HEK293 (cell line): ENCODE measurements around the gene COL18A1.
A peak's percentile ranks its signal among the peaks of the same experiment; 100 is the strongest.
"Not testable (repeated sequence)": the region's sequence is repeated elsewhere in the genome, so short reads cannot be mapped to it uniquely, and the experiment has no call there.

Source experiments
- CTCF ChIA-PET: fragments of 350-600 bp; formaldehyde crosslinking; extraction: SDS; loops from one replicate; lab custom pipeline; 2021; ENCODE audit warnings: antibody characterized with exemption; lab: Yijun Ruan, JAX
- POLR2A ChIA-PET: fragments of 300-600 bp; formaldehyde crosslinking; extraction: SDS; loops from one replicate; lab custom pipeline; 2020; ENCODE audit warnings: antibody characterized with exemption, inconsistent platforms; lab: Yijun Ruan, JAX
- H3K27ac ChIP-seq: fragments of 200-500 bp; sonication (Bioruptor generic); 2 replicates; pipeline ENCODE4 v1.5.1; 2014; ENCODE audit warnings: low read depth, low read length, control low read depth, inconsistent platforms; ENCODE audit errors: extremely low read depth
- H3K36me3 ChIP-seq, 2 experiments: fragments of 200-500 bp in 1 of 2; sonication (Bioruptor generic) in 1 of 2; 1 replicate in 1 of 2; 2 replicates in 1 of 2; pipeline ENCODE4 v1.5.1; 2014 to 2017; ENCODE audit warnings: inconsistent platforms in 2 of 2, low read length in 2 of 2; ENCODE audit not compliant: control insufficient read depth in 2 of 2, insufficient read depth in 1 of 2
- H3K4me1 ChIP-seq: fragments of 200-500 bp; sonication (Bioruptor generic); 2 replicates; pipeline ENCODE4 v1.5.1; 2014; ENCODE audit warnings: mild to moderate bottlenecking, low read length, inconsistent platforms; ENCODE audit not compliant: control insufficient read depth, insufficient read depth
- H3K4me3 ChIP-seq: 2 replicates; pipeline ENCODE4 v1.5.1; 2011; ENCODE audit warnings: low read depth, mild to moderate bottlenecking, control low read depth, low read length, moderate library complexity
- H3K9me3 ChIP-seq: fragments of 200-500 bp; sonication (Bioruptor generic); 2 replicates; pipeline ENCODE4 v1.5.1; 2014; ENCODE audit warnings: low read depth, low read length, inconsistent platforms; ENCODE audit not compliant: control insufficient read depth, insufficient read depth
- GLIS1 ChIP-seq: fragments of 450-650 bp; formaldehyde crosslinking; IDR thresholded peaks from 2 replicates; pipeline ENCODE4 v1.5.1; 2016; ENCODE audit warnings: missing biosample characterization, missing genetic modification characterization
- GLIS2 ChIP-seq: fragments of 450-650 bp; formaldehyde crosslinking; IDR thresholded peaks from 2 replicates; pipeline ENCODE4 v1.5.1; 2016; ENCODE audit warnings: missing biosample characterization, missing genetic modification characterization
- KLF8 ChIP-seq: fragments of 450-650 bp; formaldehyde crosslinking; IDR thresholded peaks from 2 replicates; pipeline ENCODE4 v1.5.1; 2016; ENCODE audit warnings: missing biosample characterization, missing genetic modification characterization
- KLF9 ChIP-seq: fragments of 450-650 bp; formaldehyde crosslinking; IDR thresholded peaks from 2 replicates; pipeline ENCODE4 v1.5.1; 2016; ENCODE audit warnings: missing biosample characterization, missing genetic modification characterization, low read depth
- SP2 ChIP-seq: fragments of 450-650 bp; formaldehyde crosslinking; IDR thresholded peaks from 2 replicates; pipeline ENCODE4 v1.5.1; 2016; ENCODE audit warnings: missing biosample characterization, missing genetic modification characterization
- SP7 ChIP-seq: fragments of 450-650 bp; formaldehyde crosslinking; IDR thresholded peaks from 2 replicates; pipeline ENCODE4 v1.5.1; 2016; ENCODE audit warnings: missing biosample characterization, missing genetic modification characterization
- ZFP3 ChIP-seq: fragments of 450-650 bp; formaldehyde crosslinking; IDR thresholded peaks from 2 replicates; pipeline ENCODE4 v1.5.1; 2016; ENCODE audit warnings: low read depth, missing biosample characterization, missing genetic modification characterization
- ZIC2 ChIP-seq: fragments of 450-650 bp; formaldehyde crosslinking; IDR thresholded peaks from 2 replicates; pipeline ENCODE4 v1.5.1; 2016; ENCODE audit warnings: missing biosample characterization, missing genetic modification characterization
- ZNF140 ChIP-seq: fragments of 450-650 bp; formaldehyde crosslinking; IDR thresholded peaks from 2 replicates; pipeline ENCODE4 v1.5.1; 2016; ENCODE audit warnings: missing biosample characterization, missing genetic modification characterization
- ZNF274 ChIP-seq, 2 experiments: fragments of 200-500 bp in 1 of 2; fragments of 450-650 bp in 1 of 2; sonication (Bioruptor generic) in 1 of 2; formaldehyde crosslinking in 1 of 2; IDR thresholded peaks; 2 replicates each; pipeline versions ENCODE4 v1.5.1 to v1.6.1; 2014 to 2016; ENCODE audit warnings: borderline replicate concordance in 1 of 2, inconsistent platforms in 1 of 2, low read length in 1 of 2, missing biosample characterization in 1 of 2, missing genetic modification characterization in 1 of 2
- ZNF350 ChIP-seq: fragments of 450-650 bp; formaldehyde crosslinking; IDR thresholded peaks from 2 replicates; pipeline ENCODE4 v1.5.0; 2017; ENCODE audit warnings: missing biosample characterization, mild to moderate bottlenecking, missing genetic modification characterization
- ZNF521 ChIP-seq: fragments of 450-650 bp; formaldehyde crosslinking; IDR thresholded peaks from 2 replicates; pipeline ENCODE4 v1.5.1; 2017; ENCODE audit warnings: missing biosample characterization, mild to moderate bottlenecking, missing genetic modification characterization
- TF ChIP-seq, protein P1 (sequence below): fragments of 450-650 bp; formaldehyde crosslinking; IDR thresholded peaks from 2 replicates; pipeline ENCODE4 v1.5.1; 2017; ENCODE audit warnings: missing biosample characterization, missing genetic modification characterization
- TF ChIP-seq, protein P2 (sequence below): fragments of 450-650 bp; formaldehyde crosslinking; IDR thresholded peaks from 2 replicates; pipeline ENCODE4 v1.5.1; 2017; ENCODE audit warnings: missing biosample characterization, missing genetic modification characterization
- TF ChIP-seq, protein P3 (sequence below): fragments of 450-650 bp; formaldehyde crosslinking; IDR thresholded peaks from 2 replicates; pipeline ENCODE4 v1.5.1; 2016; ENCODE audit warnings: missing biosample characterization, missing genetic modification characterization, borderline replicate concordance
- TF ChIP-seq, protein P4 (sequence below): fragments of 450-650 bp; formaldehyde crosslinking; IDR thresholded peaks from 2 replicates; pipeline ENCODE4 v1.5.1; 2016; ENCODE audit warnings: missing biosample characterization, missing genetic modification characterization
- TF ChIP-seq, protein P5 (sequence below): fragments of 450-650 bp; formaldehyde crosslinking; conservative IDR thresholded peaks from 2 replicates; pipeline ENCODE4 v1.5.1; 2016; ENCODE audit warnings: low read depth, missing biosample characterization, missing genetic modification characterization

Gene COL18A1

DNA sequence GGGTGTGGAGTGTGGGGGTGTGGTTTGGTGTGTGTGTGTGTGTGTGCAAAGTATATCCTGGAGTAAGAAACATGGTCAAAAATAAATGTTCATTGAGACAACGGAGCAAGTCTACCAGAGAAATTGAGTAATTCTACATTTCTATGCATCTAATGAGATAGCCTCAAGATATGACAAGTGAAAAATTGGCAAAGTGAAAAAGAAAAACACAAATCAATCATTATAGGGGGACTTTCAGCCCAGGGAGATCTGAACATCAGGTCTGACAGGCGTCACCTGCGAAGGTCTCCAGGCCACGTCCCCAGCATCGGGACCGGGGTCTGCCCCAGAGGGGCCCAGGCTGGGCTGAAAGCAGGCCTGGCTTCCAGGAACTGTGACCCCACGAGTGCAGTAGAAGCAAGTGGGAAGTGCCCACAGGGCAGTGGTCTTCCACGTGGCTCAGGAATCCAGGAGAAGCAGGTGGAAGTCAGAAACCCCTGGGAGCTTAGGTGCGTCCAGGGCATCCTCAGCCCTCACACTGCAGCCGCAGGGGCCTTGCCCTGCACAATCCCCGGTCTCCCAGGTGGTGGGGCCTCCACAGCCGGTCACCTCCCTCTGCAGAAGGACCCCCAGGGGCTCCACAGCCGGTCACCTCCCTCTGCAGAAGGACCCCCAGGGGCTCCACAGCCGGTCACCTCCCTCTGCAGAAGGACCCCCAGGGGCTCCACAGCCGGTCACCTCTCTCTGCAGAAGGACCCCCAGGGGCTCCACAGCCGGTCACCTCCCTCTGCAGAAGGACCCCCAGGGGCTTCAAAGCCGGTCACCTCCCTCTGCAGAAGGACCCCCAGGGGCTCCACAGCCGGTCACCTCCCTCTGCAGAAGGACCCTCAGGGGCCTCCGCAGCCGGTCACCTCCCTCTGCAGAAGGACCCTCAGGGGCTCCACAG is 96.4 kb downstream of the COL18A1 start:
- TF ChIP-seq KLF9 (tag by site-specific recombination) (peak; percentile 50; the same call in 1 of the 2 replicates), GLIS2 (tag by site-specific recombination) (0 out of 2 replicates have a peak, but pooled peaks have one; percentile 31), GLIS1 (peak; percentile 85), ZIC2 (tag by site-specific recombination) (peak; percentile 19; the same call in 1 of the 2 replicates), SP2 (tag by site-specific recombination) (peak; percentile 6; the same call in 1 of the 2 replicates), KLF8 (tag by site-specific recombination) (peak; percentile 43; the same call in 1 of the 2 replicates)
- TF ChIP-seq, protein P1, sequence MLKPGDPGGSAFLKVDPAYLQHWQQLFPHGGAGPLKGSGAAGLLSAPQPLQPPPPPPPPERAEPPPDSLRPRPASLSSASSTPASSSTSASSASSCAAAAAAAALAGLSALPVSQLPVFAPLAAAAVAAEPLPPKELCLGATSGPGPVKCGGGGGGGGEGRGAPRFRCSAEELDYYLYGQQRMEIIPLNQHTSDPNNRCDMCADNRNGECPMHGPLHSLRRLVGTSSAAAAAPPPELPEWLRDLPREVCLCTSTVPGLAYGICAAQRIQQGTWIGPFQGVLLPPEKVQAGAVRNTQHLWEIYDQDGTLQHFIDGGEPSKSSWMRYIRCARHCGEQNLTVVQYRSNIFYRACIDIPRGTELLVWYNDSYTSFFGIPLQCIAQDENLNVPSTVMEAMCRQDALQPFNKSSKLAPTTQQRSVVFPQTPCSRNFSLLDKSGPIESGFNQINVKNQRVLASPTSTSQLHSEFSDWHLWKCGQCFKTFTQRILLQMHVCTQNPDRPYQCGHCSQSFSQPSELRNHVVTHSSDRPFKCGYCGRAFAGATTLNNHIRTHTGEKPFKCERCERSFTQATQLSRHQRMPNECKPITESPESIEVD (tag by site-specific recombination) = peak; percentile 55; the same call in 1 of the 2 replicates
- TF ChIP-seq, protein P2, sequence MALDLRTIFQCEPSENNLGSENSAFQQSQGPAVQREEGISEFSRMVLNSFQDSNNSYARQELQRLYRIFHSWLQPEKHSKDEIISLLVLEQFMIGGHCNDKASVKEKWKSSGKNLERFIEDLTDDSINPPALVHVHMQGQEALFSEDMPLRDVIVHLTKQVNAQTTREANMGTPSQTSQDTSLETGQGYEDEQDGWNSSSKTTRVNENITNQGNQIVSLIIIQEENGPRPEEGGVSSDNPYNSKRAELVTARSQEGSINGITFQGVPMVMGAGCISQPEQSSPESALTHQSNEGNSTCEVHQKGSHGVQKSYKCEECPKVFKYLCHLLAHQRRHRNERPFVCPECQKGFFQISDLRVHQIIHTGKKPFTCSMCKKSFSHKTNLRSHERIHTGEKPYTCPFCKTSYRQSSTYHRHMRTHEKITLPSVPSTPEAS (tag by site-specific recombination) = 0 out of 2 replicates have a peak, but pooled peaks have one; percentile 26
- TF ChIP-seq, protein P3, sequence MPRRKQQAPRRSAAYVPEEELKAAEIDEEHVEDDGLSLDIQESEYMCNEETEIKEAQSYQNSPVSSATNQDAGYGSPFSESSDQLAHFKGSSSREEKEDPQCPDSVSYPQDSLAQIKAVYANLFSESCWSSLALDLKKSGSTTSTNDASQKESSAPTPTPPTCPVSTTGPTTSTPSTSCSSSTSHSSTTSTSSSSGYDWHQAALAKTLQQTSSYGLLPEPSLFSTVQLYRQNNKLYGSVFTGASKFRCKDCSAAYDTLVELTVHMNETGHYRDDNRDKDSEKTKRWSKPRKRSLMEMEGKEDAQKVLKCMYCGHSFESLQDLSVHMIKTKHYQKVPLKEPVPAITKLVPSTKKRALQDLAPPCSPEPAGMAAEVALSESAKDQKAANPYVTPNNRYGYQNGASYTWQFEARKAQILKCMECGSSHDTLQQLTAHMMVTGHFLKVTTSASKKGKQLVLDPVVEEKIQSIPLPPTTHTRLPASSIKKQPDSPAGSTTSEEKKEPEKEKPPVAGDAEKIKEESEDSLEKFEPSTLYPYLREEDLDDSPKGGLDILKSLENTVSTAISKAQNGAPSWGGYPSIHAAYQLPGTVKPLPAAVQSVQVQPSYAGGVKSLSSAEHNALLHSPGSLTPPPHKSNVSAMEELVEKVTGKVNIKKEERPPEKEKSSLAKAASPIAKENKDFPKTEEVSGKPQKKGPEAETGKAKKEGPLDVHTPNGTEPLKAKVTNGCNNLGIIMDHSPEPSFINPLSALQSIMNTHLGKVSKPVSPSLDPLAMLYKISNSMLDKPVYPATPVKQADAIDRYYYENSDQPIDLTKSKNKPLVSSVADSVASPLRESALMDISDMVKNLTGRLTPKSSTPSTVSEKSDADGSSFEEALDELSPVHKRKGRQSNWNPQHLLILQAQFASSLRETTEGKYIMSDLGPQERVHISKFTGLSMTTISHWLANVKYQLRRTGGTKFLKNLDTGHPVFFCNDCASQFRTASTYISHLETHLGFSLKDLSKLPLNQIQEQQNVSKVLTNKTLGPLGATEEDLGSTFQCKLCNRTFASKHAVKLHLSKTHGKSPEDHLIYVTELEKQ (tag by site-specific recombination) = 0 out of 2 replicates have a peak, but pooled peaks have one; percentile 9
- H3K27ac ChIP-seq, H3K9me3 ChIP-seq, H3K4me1 ChIP-seq, CTCF ChIA-PET, H3K4me3 ChIP-seq: not testable (repeated sequence)
- POLR2A ChIA-PET = interaction anchor here (1.2 kb wide), 1 partner anchor 8 kb away, joined by 3 read pairs; no protein-coding TSS in a partner anchor
- peaks cover 0 to 27% of the 10 kb centered on the region in 2 experiments; a peak in 1 of 3 replicates for H3K36me3 ChIP-seq

DNA sequence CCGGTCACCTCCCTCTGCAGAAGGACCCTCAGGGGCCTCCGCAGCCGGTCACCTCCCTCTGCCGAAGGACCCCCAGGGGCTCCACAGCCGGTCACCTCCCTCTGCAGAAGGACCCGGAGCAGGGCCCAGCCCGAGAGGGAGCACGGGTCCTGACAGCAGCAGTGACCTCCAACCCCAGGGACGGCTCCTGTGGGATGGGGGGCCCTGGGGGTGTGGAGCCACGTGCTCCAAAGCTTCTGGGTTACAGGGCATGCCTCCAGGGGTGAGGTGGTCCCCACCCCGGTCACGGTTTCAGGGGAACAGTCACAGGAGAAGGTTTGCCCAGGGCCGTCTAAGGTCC is 97.0 kb downstream of the COL18A1 start:
- ChIA-PET CTCF (interaction anchor here (0.6 kb wide), 1 partner anchor 321 kb away, joined by 4 read pairs; no protein-coding TSS in a partner anchor), POLR2A (interaction anchor here (1.2 kb wide), 1 partner anchor 8 kb away, joined by 3 read pairs; no protein-coding TSS in a partner anchor)
- Histone ChIP-seq H3K4me1 (no peaks in the 10 kb centered on the region), H3K9me3 (no peaks in the 10 kb centered on the region), H3K36me3 (peaks cover 0 to 21% of the 10 kb centered on the region in 2 experiments; a peak in 1 of 3 replicates), H3K27ac (no peak overlapping the region), H3K4me3 (no peak overlapping the region)
- no peak for TF ChIP-seq ZNF274 (IDR thresholded peaks at IDR 0.05; ENCODE audit: low read length)
- TF ChIP-seq ZNF274 (tag by site-specific recombination; IDR thresholded peaks at IDR 0.05; ENCODE audit: borderline replicate concordance) = no peak
- TF ChIP-seq, protein P4, sequence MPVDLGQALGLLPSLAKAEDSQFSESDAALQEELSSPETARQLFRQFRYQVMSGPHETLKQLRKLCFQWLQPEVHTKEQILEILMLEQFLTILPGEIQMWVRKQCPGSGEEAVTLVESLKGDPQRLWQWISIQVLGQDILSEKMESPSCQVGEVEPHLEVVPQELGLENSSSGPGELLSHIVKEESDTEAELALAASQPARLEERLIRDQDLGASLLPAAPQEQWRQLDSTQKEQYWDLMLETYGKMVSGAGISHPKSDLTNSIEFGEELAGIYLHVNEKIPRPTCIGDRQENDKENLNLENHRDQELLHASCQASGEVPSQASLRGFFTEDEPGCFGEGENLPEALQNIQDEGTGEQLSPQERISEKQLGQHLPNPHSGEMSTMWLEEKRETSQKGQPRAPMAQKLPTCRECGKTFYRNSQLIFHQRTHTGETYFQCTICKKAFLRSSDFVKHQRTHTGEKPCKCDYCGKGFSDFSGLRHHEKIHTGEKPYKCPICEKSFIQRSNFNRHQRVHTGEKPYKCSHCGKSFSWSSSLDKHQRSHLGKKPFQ = no peak
- TF ChIP-seq SP7 (tag by site-specific recombination) = no peak
- TF ChIP-seq ZNF521 (tag by site-specific recombination) = no peak
- TF ChIP-seq ZNF350 (tag by site-specific recombination) = no peak
- TF ChIP-seq ZNF140 (tag by site-specific recombination) = no peak
- TF ChIP-seq ZFP3 (tag by site-specific recombination) = no peak
- TF ChIP-seq, protein P5, sequence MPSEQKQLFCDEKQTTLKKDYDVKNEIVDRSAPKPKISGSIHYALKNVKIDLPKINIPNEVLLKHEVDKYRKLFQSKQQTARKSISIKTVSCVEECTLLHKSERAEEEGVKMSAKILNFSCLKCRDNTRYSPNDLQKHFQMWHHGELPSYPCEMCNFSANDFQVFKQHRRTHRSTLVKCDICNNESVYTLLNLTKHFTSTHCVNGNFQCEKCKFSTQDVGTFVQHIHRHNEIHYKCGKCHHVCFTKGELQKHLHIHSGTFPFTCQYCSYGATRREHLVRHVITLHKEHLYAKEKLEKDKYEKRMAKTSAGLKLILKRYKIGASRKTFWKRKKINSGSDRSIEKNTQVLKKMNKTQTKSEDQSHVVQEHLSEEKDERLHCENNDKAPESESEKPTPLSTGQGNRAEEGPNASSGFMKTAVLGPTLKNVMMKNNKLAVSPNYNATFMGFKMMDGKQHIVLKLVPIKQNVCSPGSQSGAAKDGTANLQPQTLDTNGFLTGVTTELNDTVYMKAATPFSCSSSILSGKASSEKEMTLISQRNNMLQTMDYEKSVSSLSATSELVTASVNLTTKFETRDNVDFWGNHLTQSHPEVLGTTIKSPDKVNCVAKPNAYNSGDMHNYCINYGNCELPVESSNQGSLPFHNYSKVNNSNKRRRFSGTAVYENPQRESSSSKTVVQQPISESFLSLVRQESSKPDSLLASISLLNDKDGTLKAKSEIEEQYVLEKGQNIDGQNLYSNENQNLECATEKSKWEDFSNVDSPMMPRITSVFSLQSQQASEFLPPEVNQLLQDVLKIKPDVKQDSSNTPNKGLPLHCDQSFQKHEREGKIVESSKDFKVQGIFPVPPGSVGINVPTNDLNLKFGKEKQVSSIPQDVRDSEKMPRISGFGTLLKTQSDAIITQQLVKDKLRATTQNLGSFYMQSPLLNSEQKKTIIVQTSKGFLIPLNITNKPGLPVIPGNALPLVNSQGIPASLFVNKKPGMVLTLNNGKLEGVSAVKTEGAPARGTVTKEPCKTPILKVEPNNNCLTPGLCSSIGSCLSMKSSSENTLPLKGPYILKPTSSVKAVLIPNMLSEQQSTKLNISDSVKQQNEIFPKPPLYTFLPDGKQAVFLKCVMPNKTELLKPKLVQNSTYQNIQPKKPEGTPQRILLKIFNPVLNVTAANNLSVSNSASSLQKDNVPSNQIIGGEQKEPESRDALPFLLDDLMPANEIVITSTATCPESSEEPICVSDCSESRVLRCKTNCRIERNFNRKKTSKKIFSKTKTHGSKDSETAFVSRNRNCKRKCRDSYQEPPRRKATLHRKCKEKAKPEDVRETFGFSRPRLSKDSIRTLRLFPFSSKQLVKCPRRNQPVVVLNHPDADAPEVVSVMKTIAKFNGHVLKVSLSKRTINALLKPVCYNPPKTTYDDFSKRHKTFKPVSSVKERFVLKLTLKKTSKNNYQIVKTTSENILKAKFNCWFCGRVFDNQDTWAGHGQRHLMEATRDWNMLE (tag by site-specific recombination) = no peak
